Skeletal muscle tissue (tissue), 4 donors: Measurements from ENCODE around the gene COL16A1. TPM values are rescaled to one million over a fixed set of nuclear protein-coding genes. Genes with fewer than 3 reads are reported as not detected.

Source experiments
- H3K27ac ChIP-seq: one replicate; pipeline ENCODE4 v1.7.0; 2013; ENCODE audit warnings: mild to moderate bottlenecking, low read depth, low read length, inconsistent platforms
- H3K27me3 ChIP-seq, 3 donors: one replicate each; pipeline ENCODE4 v1.7.0; 2013; ENCODE audit warnings: low read length in 3 of 3; ENCODE audit not compliant: control insufficient read depth in 3 of 3, insufficient read depth in 3 of 3
- H3K36me3 ChIP-seq, 3 donors: one replicate each; pipeline ENCODE4 v1.7.0; 2013; ENCODE audit warnings: low read length in 3 of 3; ENCODE audit not compliant: control insufficient read depth in 3 of 3, insufficient read depth in 3 of 3
- H3K4me1 ChIP-seq, 3 donors: one replicate each; pipeline ENCODE4 v1.7.0; 2013; ENCODE audit warnings: low read length in 3 of 3, mild to moderate bottlenecking in 3 of 3; ENCODE audit not compliant: control insufficient read depth in 3 of 3, insufficient read depth in 3 of 3
- H3K4me3 ChIP-seq, 3 donors: one replicate each; pipeline ENCODE4 v1.7.0; 2013; ENCODE audit warnings: low read length in 3 of 3
- H3K9ac ChIP-seq, 3 donors: one replicate each; pipeline ENCODE4 v1.7.0; 2013; ENCODE audit warnings: low read length in 3 of 3, mild to moderate bottlenecking in 3 of 3, moderate library complexity in 2 of 3, low read depth in 1 of 3
- H3K9me3 ChIP-seq, 3 donors: one replicate each; pipeline ENCODE4 v1.7.0; 2013; ENCODE audit warnings: low read length in 3 of 3; ENCODE audit not compliant: control insufficient read depth in 3 of 3
- total RNA-seq: library from RNA; depleted of rRNA; stranded (reverse); fragments of >200 nt; gene quantifications from one replicate; pipeline ENCODE4 v1.2.3, GENCODE V29; 2014
- donor health status: Osteomylitis.

COL16A1 gene
- total RNA-seq, 1 donor from 2014 or later: 91.9 TPM

GRCh38 chr1:31662463-31662862, 41.4 kb downstream of the COL16A1 start:
- peaks cover 6 to 10% (median 7%) of the 10 kb centered on the region in 3 donors for H3K4me1 ChIP-seq
- H3K27ac ChIP-seq: no peak overlapping the region
- H3K4me3 ChIP-seq: no peak overlapping the region
- H3K27me3 ChIP-seq: no peaks in the 10 kb centered on the region
- no peak overlapping the region for H3K9ac ChIP-seq
- H3K9me3 ChIP-seq: no peaks in the 10 kb centered on the region
- peaks cover 0 to 17% (median 2%) of the 10 kb centered on the region in 3 donors for H3K36me3 ChIP-seq

- no peak overlapping the region for H3K27ac ChIP-seq
- peaks cover 6 to 9% (median 7%) of the 10 kb centered on the region in 3 donors for H3K4me1 ChIP-seq
- H3K27me3 ChIP-seq: no peaks in the 10 kb centered on the region
- no peaks in the 10 kb centered on the region for H3K9me3 ChIP-seq
- peaks cover 0 to 17% (median 2%) of the 10 kb centered on the region in 3 donors for H3K36me3 ChIP-seq
- no peak overlapping the region for H3K9ac ChIP-seq
- H3K4me3 ChIP-seq: no peak overlapping the region
Observed at GRCh38 chr1:31661856-31662255, 42.0 kb downstream of the COL16A1 start.

DNA sequence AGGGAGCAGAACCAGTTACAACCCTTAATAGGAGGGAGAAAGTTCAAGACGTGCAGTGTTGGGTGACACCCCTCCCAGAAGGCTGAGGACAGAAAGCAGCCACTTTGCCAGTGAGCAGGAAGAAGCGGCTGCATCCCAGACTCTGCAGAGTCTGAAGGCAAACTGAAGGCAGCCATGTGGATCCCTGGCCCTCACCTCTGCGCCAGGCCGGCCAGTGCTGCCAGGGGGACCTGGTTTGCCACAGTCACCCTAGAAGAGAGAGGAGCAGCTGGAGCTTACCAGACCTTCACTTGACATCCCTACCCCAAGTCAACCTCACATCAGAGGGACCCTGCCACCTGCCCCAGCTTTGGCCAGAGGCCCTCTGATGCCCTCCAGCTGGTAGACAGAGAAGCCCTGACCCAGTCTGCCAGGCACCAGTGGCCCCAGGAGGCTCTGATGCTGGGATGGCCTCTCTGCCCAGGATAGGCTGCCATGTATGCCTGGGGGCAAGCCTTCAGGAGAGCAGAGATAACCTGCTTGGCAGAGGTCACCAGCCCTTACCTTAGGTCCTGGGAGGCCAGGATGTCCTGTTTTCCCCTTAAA, 42.9 kb downstream of the COL16A1 start:
- no peaks in the 10 kb centered on the region for H3K27me3 ChIP-seq
- H3K36me3 ChIP-seq: peaks cover 0 to 19% (median 2%) of the 10 kb centered on the region in 3 donors
- peak overlapping the region in 1 of 3 donors; percentile 32 for H3K9ac ChIP-seq
- peaks cover 0 to 2% (median 0%) of the 10 kb centered on the region in 3 donors for H3K4me1 ChIP-seq
- peak overlapping the region; percentile 30 for H3K27ac ChIP-seq
- no peak overlapping the region for H3K4me3 ChIP-seq
- H3K9me3 ChIP-seq: no peaks in the 10 kb centered on the region

DNA sequence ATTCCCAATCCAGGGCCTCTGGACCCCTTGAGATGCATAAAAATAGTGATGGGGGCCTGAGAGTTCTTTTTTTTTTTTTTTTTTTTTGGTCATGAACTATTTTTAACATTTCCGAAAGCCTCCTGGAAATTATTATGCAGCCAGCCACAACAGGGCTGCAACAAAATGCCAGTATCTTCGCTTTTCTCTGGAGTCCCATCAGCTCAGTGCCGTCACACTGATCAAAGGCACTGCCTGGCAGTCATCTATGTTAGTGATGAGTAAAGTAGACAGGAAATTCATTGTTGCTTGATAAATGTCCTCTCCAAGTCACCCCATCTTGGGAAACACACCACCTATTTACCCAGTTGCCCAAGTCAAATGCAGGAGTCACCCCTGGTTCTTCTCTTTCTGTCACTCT, 43.9 kb downstream of the COL16A1 start:
- Histone ChIP-seq H3K4me3 (no peak overlapping the region), H3K36me3 (peaks cover 0 to 22% (median under 1%) of the 10 kb centered on the region in 3 donors), H3K27ac (no peak overlapping the region), H3K9me3 (no peaks in the 10 kb centered on the region), H3K27me3 (no peaks in the 10 kb centered on the region), H3K9ac (no peak overlapping the region), H3K4me1 (peaks cover 0 to 2% (median 0%) of the 10 kb centered on the region in 3 donors)

- H3K36me3 ChIP-seq: peaks cover 0 to 24% (median 0%) of the 10 kb centered on the region in 3 donors
Observed at GRCh38 chr1:31658721-31659120, 45.1 kb downstream of the COL16A1 start.

DNA sequence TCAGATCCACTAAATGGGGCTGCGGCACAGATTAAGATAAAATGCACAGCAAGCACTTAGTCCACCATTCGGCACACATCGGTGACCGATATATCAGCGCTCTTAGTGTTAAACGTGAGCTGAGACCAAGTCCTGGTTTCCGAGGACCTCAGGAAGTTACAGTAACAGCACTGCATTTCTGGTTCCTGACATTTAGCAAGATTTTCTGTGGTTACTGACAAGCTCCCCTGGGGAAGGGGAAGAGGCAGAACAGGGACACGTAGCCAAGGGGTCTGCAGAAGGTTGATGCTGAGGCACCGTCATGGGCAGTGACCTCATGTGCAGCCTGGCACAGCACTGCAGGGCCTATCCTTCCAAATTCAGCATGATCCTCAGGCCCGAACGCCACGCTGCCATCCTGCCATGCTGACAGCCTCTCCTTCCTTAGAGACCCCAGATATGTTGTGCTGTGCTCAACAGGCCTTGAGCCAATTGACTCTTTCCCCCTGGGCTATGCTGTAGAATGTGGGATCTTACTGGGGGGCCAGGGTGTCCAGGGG, 45.8 kb downstream of the COL16A1 start:
- H3K4me3 ChIP-seq: no peak overlapping the region
- peaks cover 0 to 28% (median 2%) of the 10 kb centered on the region in 3 donors for H3K36me3 ChIP-seq
- no peak overlapping the region for H3K9ac ChIP-seq
- H3K27me3 ChIP-seq: no peaks in the 10 kb centered on the region
- H3K4me1 ChIP-seq: peaks cover 0 to 2% (median 0%) of the 10 kb centered on the region in 3 donors
- no peak overlapping the region for H3K27ac ChIP-seq
- no peaks in the 10 kb centered on the region for H3K9me3 ChIP-seq

More at GRCh38 chr1:31658721-31659120, 45.1 kb downstream of the COL16A1 start:
- H3K9me3 ChIP-seq: no peaks in the 10 kb centered on the region
- no peak overlapping the region for H3K27ac ChIP-seq
- H3K27me3 ChIP-seq: no peaks in the 10 kb centered on the region
- H3K9ac ChIP-seq: no peak overlapping the region
- H3K4me3 ChIP-seq: no peak overlapping the region
- peaks cover 0 to 2% (median 0%) of the 10 kb centered on the region in 3 donors for H3K4me1 ChIP-seq

GRCh38 chr1:31657020-31657804, 46.6 kb downstream of the COL16A1 start:
- Histone ChIP-seq H3K27ac (no peak overlapping the region), H3K27me3 (no peaks in the 10 kb centered on the region), H3K9ac (no peak overlapping the region), H3K9me3 (no peaks in the 10 kb centered on the region), H3K4me1 (peaks cover 0 to 2% (median 0%) of the 10 kb centered on the region in 3 donors), H3K36me3 (peaks cover 0 to 28% (median 2%) of the 10 kb centered on the region in 3 donors), H3K4me3 (no peak overlapping the region)

DNA sequence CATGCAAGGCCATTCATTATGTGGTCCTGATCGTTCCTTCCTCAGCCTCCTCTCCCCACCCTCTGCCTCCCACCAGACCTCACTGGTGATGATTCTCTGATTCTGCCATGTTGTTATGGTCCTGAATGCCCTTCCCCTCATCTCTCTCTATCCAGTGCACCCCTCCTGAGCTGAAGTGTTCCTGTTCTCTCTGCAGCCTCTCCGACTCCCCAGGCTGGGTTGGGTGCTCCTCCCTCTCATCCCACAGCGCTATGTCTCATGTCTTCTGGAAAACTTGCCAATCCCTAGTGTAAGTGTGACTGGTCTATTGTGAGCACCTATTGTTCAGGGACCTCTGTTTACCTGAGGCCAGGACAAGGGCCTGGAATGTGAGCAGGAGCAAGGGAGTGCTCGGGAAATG, 48.1 kb downstream of the COL16A1 start:
- Histone ChIP-seq H3K36me3 (peaks cover 0 to 26% (median 2%) of the 10 kb centered on the region in 3 donors), H3K9me3 (no peaks in the 10 kb centered on the region), H3K27ac (no peak overlapping the region), H3K4me1 (peaks cover 0 to 9% (median 4%) of the 10 kb centered on the region in 3 donors), H3K9ac (no peak overlapping the region), H3K27me3 (no peaks in the 10 kb centered on the region), H3K4me3 (no peak overlapping the region)

- Histone ChIP-seq H3K9me3 (no peaks in the 10 kb centered on the region), H3K4me1 (peaks cover 0 to 13% (median 4%) of the 10 kb centered on the region in 3 donors), H3K36me3 (peaks cover 0 to 26% (median 2%) of the 10 kb centered on the region in 3 donors), H3K9ac (no peak overlapping the region), H3K4me3 (no peak overlapping the region), H3K27ac (no peak overlapping the region), H3K27me3 (no peaks in the 10 kb centered on the region)
Observed at GRCh38 chr1:31655104-31655503, 48.7 kb downstream of the COL16A1 start.

GRCh38 chr1:31654474-31654776, 49.4 kb downstream of the COL16A1 start:
- no peak overlapping the region for H3K27ac ChIP-seq
- no peaks in the 10 kb centered on the region for H3K9me3 ChIP-seq
- no peaks in the 10 kb centered on the region for H3K27me3 ChIP-seq
- peaks cover 4 to 13% (median 4%) of the 10 kb centered on the region in 3 donors for H3K4me1 ChIP-seq
- no peak overlapping the region for H3K9ac ChIP-seq
- peaks cover 0 to 24% (median 2%) of the 10 kb centered on the region in 3 donors for H3K36me3 ChIP-seq
- no peak overlapping the region for H3K4me3 ChIP-seq
